ENCODE data around the gene DCUN1D5.
"Not testable (repeated sequence)": the region's sequence is repeated elsewhere in the genome, so short reads cannot be mapped to it uniquely, and the experiment has no call there.

DCUN1D5 gene

DNA sequence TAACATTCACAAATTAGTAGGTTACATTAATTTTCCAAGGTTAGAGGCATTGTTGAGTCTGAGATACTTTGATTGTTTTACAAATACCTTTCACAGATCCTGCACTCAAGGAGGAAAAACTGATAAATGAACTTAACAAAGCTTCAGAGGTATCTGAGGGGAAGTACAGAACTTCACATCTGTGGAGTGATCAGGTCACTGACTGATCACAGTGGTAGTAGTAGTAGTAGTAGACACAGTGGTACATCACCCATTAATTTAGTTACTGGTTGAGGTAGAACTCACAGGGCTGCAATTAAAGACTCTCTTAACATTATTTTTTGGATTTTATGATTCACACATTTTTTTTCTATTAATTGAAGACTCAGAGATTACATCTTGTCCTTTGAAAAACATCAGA is 56.7 kb downstream of the DCUN1D5 start:
- no peak overlapping the region for H3K27ac ChIP-seq (replicated peaks)
- DNase-seq (ENCODE audit: low read depth in 1 of 2, low spot score in 1 of 2) = no peak
- no peak overlapping the region for H3K4me3 ChIP-seq (replicated peaks; ENCODE audit: insufficient read depth, low read length)
- TF ChIP-seq GABPA (IDR thresholded peaks at IDR 0.05; ENCODE audit: low read depth) (no peak), SPI1 (IDR thresholded peaks at IDR 0.05; ENCODE audit: borderline replicate concordance, low read depth) (no peak), POLR2AphosphoS5 (IDR thresholded peaks at IDR 0.05; ENCODE audit: low read depth) (no peak)
- TF ChIP-seq, protein P1, sequence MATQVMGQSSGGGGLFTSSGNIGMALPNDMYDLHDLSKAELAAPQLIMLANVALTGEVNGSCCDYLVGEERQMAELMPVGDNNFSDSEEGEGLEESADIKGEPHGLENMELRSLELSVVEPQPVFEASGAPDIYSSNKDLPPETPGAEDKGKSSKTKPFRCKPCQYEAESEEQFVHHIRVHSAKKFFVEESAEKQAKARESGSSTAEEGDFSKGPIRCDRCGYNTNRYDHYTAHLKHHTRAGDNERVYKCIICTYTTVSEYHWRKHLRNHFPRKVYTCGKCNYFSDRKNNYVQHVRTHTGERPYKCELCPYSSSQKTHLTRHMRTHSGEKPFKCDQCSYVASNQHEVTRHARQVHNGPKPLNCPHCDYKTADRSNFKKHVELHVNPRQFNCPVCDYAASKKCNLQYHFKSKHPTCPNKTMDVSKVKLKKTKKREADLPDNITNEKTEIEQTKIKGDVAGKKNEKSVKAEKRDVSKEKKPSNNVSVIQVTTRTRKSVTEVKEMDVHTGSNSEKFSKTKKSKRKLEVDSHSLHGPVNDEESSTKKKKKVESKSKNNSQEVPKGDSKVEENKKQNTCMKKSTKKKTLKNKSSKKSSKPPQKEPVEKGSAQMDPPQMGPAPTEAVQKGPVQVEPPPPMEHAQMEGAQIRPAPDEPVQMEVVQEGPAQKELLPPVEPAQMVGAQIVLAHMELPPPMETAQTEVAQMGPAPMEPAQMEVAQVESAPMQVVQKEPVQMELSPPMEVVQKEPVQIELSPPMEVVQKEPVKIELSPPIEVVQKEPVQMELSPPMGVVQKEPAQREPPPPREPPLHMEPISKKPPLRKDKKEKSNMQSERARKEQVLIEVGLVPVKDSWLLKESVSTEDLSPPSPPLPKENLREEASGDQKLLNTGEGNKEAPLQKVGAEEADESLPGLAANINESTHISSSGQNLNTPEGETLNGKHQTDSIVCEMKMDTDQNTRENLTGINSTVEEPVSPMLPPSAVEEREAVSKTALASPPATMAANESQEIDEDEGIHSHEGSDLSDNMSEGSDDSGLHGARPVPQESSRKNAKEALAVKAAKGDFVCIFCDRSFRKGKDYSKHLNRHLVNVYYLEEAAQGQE (IDR thresholded peaks at IDR 0.05; ENCODE audit: insufficient replicate concordance, low read depth) = no peak
- TF ChIP-seq, protein P2, sequence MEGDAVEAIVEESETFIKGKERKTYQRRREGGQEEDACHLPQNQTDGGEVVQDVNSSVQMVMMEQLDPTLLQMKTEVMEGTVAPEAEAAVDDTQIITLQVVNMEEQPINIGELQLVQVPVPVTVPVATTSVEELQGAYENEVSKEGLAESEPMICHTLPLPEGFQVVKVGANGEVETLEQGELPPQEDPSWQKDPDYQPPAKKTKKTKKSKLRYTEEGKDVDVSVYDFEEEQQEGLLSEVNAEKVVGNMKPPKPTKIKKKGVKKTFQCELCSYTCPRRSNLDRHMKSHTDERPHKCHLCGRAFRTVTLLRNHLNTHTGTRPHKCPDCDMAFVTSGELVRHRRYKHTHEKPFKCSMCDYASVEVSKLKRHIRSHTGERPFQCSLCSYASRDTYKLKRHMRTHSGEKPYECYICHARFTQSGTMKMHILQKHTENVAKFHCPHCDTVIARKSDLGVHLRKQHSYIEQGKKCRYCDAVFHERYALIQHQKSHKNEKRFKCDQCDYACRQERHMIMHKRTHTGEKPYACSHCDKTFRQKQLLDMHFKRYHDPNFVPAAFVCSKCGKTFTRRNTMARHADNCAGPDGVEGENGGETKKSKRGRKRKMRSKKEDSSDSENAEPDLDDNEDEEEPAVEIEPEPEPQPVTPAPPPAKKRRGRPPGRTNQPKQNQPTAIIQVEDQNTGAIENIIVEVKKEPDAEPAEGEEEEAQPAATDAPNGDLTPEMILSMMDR (IDR thresholded peaks at IDR 0.05; ENCODE audit: insufficient read depth, low read length) = no peak
- H3K27me3 ChIP-seq (ENCODE audit: insufficient read depth, poor library complexity, severe bottlenecking) = no peaks in the 10 kb centered on the region

DNA sequence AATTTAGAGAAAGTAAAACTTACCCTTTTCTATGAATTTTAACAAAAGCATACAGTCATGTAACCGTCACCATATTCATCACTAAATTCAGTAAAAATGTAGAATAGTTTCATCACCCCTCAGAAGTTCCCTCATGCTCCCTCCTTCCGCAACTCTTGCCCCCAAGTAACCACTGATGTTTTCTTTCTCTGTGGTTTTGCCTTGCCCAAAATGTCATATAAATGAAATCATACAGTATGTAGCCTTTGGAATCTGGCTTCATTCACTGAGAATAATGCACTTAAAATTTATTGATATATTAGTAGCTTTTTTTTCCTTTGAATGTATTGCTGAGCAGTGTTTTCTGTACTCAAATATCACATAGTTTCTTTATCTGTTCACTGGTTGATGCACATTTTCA is 60.1 kb downstream of the DCUN1D5 start:
- Histone ChIP-seq H3K27ac (replicated peaks) (no peak overlapping the region), H3K4me3 (replicated peaks; ENCODE audit: insufficient read depth, low read length) (no peak overlapping the region), H3K27me3 (ENCODE audit: insufficient read depth, poor library complexity, severe bottlenecking) (no peaks in the 10 kb centered on the region)
- DNase-seq (ENCODE audit: low read depth in 1 of 2, low spot score in 1 of 2) = no peak
- TF ChIP-seq, protein P1 (IDR thresholded peaks at IDR 0.05; ENCODE audit: insufficient replicate concordance, low read depth) = no peak
- TF ChIP-seq SPI1 (IDR thresholded peaks at IDR 0.05; ENCODE audit: borderline replicate concordance, low read depth) (no peak), GABPA (IDR thresholded peaks at IDR 0.05; ENCODE audit: low read depth) (no peak), POLR2AphosphoS5 (IDR thresholded peaks at IDR 0.05; ENCODE audit: low read depth) (no peak)
- TF ChIP-seq, protein P2 (IDR thresholded peaks at IDR 0.05; ENCODE audit: insufficient read depth, low read length) = no peak

DNA sequence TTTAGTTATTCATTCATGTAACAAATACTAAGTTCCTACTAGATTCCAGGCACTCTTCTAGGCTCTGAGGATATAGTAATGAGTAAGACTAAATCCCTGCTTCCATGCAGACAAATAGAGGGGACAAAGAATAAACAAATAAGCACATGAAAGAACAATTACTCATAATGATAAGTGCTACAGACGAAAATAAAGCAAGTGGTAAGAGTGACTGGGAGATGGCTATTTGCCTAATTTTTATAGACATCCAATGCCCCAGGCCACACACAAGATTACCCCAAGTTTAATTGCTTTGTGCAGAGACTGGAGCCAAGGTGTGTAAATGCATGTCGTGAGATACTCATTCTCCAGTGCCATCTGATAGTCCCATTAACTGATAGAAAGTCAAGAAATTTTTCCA is 62.6 kb downstream of the DCUN1D5 start:
- no peak for TF ChIP-seq GABPA (IDR thresholded peaks at IDR 0.05; ENCODE audit: low read depth)
- TF ChIP-seq POLR2AphosphoS5 (IDR thresholded peaks at IDR 0.05; ENCODE audit: low read depth) = no peak
- TF ChIP-seq, protein P2 (IDR thresholded peaks at IDR 0.05; ENCODE audit: insufficient read depth, low read length) = no peak
- TF ChIP-seq, protein P1 (IDR thresholded peaks at IDR 0.05; ENCODE audit: insufficient replicate concordance, low read depth) = no peak
- TF ChIP-seq SPI1 (IDR thresholded peaks at IDR 0.05; ENCODE audit: borderline replicate concordance, low read depth) = no peak
- no peak for DNase-seq (ENCODE audit: low read depth in 1 of 2, low spot score in 1 of 2)
- Histone ChIP-seq H3K4me3 (replicated peaks; ENCODE audit: insufficient read depth, low read length) (no peak overlapping the region), H3K27me3 (ENCODE audit: insufficient read depth, poor library complexity, severe bottlenecking) (no peaks in the 10 kb centered on the region), H3K27ac (replicated peaks) (no peak overlapping the region)

DNA sequence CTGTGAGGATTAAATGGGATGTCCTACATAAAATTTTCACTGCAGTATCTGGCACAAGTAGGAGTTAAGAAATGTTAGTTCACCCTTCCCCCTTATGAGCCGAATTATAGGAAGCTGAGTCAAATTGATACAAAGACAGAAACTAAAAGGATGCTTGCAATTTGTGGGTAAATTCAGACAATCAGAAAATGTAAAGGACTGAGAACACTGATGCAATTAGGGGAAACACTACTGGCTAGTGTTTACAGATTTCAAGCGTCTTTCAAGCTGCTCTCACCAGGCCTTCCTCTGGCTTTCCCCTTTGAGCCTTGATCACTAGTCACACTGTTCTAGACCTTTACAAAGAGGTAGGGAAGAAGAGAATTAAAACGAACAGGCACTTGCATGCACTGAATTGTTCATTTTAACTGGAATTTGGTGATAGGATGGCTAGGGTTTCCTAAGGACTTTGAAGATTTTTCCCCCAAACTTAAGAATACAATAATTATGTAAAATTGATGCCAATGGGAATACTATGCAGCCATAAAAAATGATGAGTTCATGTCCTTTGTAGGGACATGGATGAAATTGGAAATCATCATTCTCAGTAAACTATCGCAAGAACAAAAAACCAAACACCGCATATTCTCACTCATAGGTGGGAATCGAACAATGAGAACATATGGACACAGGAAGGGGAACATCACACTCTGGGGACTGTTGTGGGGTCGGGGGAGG is 63.5 kb downstream of the DCUN1D5 start:
- H3K27ac ChIP-seq (replicated peaks) = not testable (repeated sequence)

More for the DNA sequence above, 63.5 kb downstream of the DCUN1D5 start:
- not testable (repeated sequence) for H3K27me3 ChIP-seq (ENCODE audit: insufficient read depth, poor library complexity, severe bottlenecking); DNase-seq (ENCODE audit: low read depth in 1 of 2, low spot score in 1 of 2); H3K4me3 ChIP-seq (replicated peaks; ENCODE audit: insufficient read depth, low read length)
